ENCODE measurements around the gene CORO2B. TPM values are rescaled to one million over a fixed set of nuclear protein-coding genes. Genes with fewer than 3 reads are reported as not detected.

CORO2B gene
- total RNA-seq, 4 donors from 2014 or later: 0.19 to 2.3 (median 0.22) TPM; not detected in 1

DNA sequence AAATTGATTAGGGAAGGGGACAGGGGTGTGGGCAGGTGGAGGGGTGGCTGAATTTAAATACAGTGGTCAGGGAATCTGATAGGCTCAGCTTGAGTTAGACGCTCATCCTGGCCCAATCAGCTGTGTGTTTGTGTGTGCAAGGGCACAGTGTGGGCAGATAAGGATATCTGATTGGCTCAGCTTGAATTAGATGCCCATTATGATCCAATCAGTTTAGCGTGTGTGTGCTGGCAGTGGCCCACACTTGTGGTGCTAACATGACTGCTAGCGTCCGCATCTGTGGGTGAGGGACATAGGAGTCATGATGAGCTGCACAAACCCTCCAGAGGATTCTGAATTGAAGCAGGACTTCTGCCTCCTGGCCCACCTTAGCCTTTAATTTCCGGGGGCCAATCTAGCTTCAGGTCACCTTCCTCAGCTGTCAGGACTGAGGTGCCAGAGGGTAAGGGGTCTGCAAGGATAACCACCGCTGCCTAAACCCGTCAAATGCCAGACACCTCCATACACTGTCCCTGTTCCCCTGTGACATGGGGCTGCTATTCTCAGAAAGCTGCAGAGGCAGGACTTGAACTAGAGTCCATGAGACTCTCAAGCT is 97.3 kb downstream of the CORO2B start:
- peaks cover 0 to 12% (median 0%) of the 10 kb centered on the region in 3 donors for H3K4me1 ChIP-seq
- 83 to 92% methylated on average over 4 to 5 of the region's 7 CpGs for WGBS, 2 donors
- no peak for TF ChIP-seq POLR2A (IDR thresholded peaks at IDR 0.05)
- TF ChIP-seq, protein P1, sequence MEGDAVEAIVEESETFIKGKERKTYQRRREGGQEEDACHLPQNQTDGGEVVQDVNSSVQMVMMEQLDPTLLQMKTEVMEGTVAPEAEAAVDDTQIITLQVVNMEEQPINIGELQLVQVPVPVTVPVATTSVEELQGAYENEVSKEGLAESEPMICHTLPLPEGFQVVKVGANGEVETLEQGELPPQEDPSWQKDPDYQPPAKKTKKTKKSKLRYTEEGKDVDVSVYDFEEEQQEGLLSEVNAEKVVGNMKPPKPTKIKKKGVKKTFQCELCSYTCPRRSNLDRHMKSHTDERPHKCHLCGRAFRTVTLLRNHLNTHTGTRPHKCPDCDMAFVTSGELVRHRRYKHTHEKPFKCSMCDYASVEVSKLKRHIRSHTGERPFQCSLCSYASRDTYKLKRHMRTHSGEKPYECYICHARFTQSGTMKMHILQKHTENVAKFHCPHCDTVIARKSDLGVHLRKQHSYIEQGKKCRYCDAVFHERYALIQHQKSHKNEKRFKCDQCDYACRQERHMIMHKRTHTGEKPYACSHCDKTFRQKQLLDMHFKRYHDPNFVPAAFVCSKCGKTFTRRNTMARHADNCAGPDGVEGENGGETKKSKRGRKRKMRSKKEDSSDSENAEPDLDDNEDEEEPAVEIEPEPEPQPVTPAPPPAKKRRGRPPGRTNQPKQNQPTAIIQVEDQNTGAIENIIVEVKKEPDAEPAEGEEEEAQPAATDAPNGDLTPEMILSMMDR (IDR thresholded peaks at IDR 0.05): no peak
- no peaks in the 10 kb centered on the region for H3K36me3 ChIP-seq
- no peaks in the 10 kb centered on the region for H3K9me3 ChIP-seq
- intact Hi-C loops (cut with DNase I): loop anchor here (10.0 kb wide), 1 partner anchor 199 kb away; no protein-coding TSS in a partner anchor
- H3K27me3 ChIP-seq: peaks cover 0 to 24% (median 0%) of the 10 kb centered on the region in 4 donors
- H3K27ac ChIP-seq: no peak overlapping the region
- no peak for DNase-seq
- H3K4me3 ChIP-seq: no peak overlapping the region

DNA sequence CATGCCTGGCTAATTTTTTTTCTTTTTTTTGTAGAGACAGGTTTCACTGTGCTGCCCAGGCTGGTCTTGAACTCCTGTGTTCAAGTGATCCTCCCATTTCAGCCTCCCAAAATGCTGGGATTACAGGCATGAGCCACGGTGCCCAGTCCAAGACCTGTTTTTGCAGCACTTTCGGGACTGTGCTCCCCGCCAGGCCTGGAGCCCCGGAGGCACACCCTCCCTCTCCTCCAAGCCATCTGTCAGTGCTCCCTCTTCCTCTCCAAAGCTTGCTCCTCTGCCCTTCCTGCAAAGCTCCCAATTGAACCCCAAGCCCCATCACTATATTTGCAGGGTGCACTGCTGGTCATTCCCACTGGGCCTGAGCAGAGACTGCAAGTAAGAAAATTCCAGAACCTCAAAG is 98.1 kb downstream of the CORO2B start:
- H3K27ac ChIP-seq: no peak overlapping the region
- 91 to 100% methylated on average over 1 to 4 of the region's 4 CpGs for WGBS, 2 donors
- no peaks in the 10 kb centered on the region for H3K36me3 ChIP-seq
- no peak for TF ChIP-seq POLR2A (IDR thresholded peaks at IDR 0.05)
- TF ChIP-seq, protein P1 (IDR thresholded peaks at IDR 0.05): no peak
- DNase-seq: no peak
- peaks cover 0 to 29% (median 0%) of the 10 kb centered on the region in 4 donors for H3K27me3 ChIP-seq
- no peak overlapping the region for H3K4me3 ChIP-seq
- intact Hi-C loops (cut with DNase I): loop anchor here (10.0 kb wide), 1 partner anchor 198 kb away; no protein-coding TSS in a partner anchor
- H3K4me1 ChIP-seq: peaks cover 0 to 12% (median 0%) of the 10 kb centered on the region in 3 donors
- no peaks in the 10 kb centered on the region for H3K9me3 ChIP-seq

DNA sequence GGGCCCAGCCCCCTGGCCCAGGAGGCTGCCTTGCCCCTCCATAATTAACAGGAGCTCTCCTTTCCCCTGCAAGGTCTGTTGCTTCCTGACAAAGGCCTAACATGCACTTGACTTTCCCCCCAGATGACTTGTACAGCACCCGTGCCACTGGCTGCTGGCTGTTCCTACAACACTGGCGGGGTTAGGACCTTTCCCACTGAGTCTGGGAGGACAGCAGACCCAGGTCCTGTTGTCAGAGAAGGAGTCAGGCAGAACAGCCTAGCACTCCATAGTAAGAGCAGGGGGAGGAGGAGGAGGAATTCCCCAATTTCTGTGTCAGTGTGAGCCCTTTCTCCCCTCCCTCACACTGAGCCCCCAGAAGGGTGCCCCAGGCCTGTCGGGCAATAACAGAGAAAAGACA is 99.2 kb downstream of the CORO2B start:
- no peaks in the 10 kb centered on the region for H3K9me3 ChIP-seq
- peaks cover 0 to 29% (median 0%) of the 10 kb centered on the region in 4 donors for H3K27me3 ChIP-seq
- intact Hi-C loops (cut with DNase I): loop anchor here (10.0 kb wide), 1 partner anchor 197 kb away; no protein-coding TSS in a partner anchor
- peaks cover 0 to 12% (median 0%) of the 10 kb centered on the region in 3 donors for H3K4me1 ChIP-seq
- no peaks in the 10 kb centered on the region for H3K36me3 ChIP-seq
- no peak overlapping the region for H3K4me3 ChIP-seq
- no peak for DNase-seq
- TF ChIP-seq POLR2A (IDR thresholded peaks at IDR 0.05): no peak
- TF ChIP-seq, protein P1 (IDR thresholded peaks at IDR 0.05): no peak
- H3K27ac ChIP-seq: no peak overlapping the region
- 100% methylated on average over 1 of the region's 3 CpGs; no CpG with 5 or more reads in 1 of the 2 donors for WGBS, 2 donors

DNA sequence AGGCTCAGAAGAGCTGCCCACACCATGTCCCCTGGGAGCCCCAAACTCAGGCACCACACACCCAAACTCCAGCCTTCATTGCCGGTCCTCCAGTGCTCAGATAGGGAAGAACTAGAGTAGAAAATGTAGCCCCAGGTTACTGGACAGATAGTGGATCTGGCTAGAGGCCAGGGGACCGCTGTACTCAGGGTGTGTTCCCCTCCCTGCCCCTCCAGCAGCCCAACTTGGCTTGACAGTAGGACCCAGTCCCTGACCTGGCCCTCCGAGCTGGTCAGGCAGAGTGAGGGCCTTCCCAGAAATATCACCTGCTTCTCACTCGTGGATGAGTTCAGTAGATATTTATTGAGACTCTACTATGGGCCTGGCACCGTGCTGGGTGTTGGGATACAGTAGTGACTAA is 100.0 kb downstream of the CORO2B start:
- Histone ChIP-seq H3K9me3 (no peaks in the 10 kb centered on the region), H3K27ac (no peak overlapping the region), H3K27me3 (peaks cover 0 to 23% (median 0%) of the 10 kb centered on the region in 4 donors), H3K36me3 (no peaks in the 10 kb centered on the region), H3K4me3 (no peak overlapping the region), H3K4me1 (peaks cover 0 to 10% (median 0%) of the 10 kb centered on the region in 3 donors)
- DNase-seq: no peak
- intact Hi-C loops (cut with DNase I): loop anchor here (10.0 kb wide), 1 partner anchor 196 kb away; no protein-coding TSS in a partner anchor
- WGBS, 2 donors: 63 to 87% methylated on average over 4 to 5 of the region's 5 CpGs
- no peak for TF ChIP-seq POLR2A (IDR thresholded peaks at IDR 0.05)
- TF ChIP-seq, protein P1 (IDR thresholded peaks at IDR 0.05): no peak

DNA sequence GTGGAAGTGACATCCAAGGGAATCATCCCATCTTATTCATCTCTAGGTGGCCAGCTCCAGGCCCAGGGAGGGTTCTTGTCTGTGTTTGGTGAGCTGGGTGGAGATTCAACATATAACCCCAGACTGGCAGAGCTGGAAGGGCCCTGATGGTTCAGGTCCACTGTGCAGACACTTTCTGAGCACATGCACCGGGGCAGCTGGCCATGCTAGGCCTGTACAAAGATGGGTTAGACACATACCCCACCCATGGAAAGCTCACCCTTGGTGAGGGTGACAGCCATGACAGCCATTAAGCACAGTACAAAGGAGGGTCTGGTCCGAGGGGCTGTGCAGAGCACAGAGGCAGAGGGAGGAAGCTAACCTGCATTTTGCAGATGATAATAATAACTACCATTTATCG is 100.4 kb downstream of the CORO2B start:
- Histone ChIP-seq H3K9me3 (no peaks in the 10 kb centered on the region), H3K27ac (no peak overlapping the region), H3K4me3 (no peak overlapping the region), H3K27me3 (peaks cover 0 to 20% (median 0%) of the 10 kb centered on the region in 4 donors), H3K36me3 (no peaks in the 10 kb centered on the region), H3K4me1 (peaks cover 0 to 6% (median 0%) of the 10 kb centered on the region in 3 donors)
- intact Hi-C loops (cut with DNase I): loop anchor here (10.0 kb wide), 1 partner anchor 196 kb away; no protein-coding TSS in a partner anchor
- no peak for DNase-seq
- TF ChIP-seq, protein P1 (IDR thresholded peaks at IDR 0.05): no peak
- no peak for TF ChIP-seq POLR2A (IDR thresholded peaks at IDR 0.05)
- 71 to 84% methylated on average over 1 to 2 of the region's 3 CpGs for WGBS, 2 donors
